Measurements from ENCODE around the gene RBP3. TPM values are rescaled to one million over a fixed set of nuclear protein-coding genes. Genes with fewer than 3 reads are reported as not detected.

The RBP3 gene
- total RNA-seq, 1 experiment from 2014 or later, result not detected

- Histone ChIP-seq H3K27ac (ENCODE audit: low read depth, low read length) (no peak overlapping the region), H4K20me1 (ENCODE audit: insufficient read depth) (no peaks in the 10 kb centered on the region), H3K79me2 (ENCODE audit: insufficient read depth, low read length) (no peaks in the 10 kb centered on the region), H3K9me2 (ENCODE audit: insufficient read depth) (no peaks in the 10 kb centered on the region), H3K4me3 (replicated peaks in 1 of 2; ENCODE audit: low read depth in 1 of 2, low read length in 2 of 2) (no peak overlapping the region), H3K4me1 (ENCODE audit: control insufficient read depth in 1 of 2, insufficient read depth in 2 of 2, low read length in 2 of 2) (peaks cover 0 to under 1% of the 10 kb centered on the region in 2 experiments; a peak in 1 of 4 replicates), H3K9ac (ENCODE audit: low read length) (no peak overlapping the region), H3K36me3 (ENCODE audit: control insufficient read depth in 1 of 2, insufficient read depth in 2 of 2, low read length in 2 of 2) (no peaks in the 10 kb centered on the region), H2AFZ (ENCODE audit: low read depth, low read length, poor library complexity, severe bottlenecking) (no peak overlapping the region), H3K9me3 (ENCODE audit: control insufficient read depth in 1 of 2, insufficient read depth in 1 of 2, low read depth in 1 of 2, low read length in 2 of 2) (no peaks in the 10 kb centered on the region), H3K27me3 (ENCODE audit: insufficient read depth, low read length) (0 out of 2 replicates have a peak, but pooled peaks cover 9% of the 10 kb centered on the region), H3K4me2 (ENCODE audit: low read length) (no peak overlapping the region)
- ATAC-seq, result no peak
- intact Hi-C loops (cut with micrococcal nuclease), result no loop called here
- no peak for DNase-seq (ENCODE audit: low read depth, low spot score)
- POLR2A ChIA-PET, result no interaction called here
- RAD21 ChIA-PET (ENCODE audit: low non-redundant PET in 1 of 2, low total read pairs in 2 of 2, uncharacterized antibody in 2 of 2, unreplicated experiment in 2 of 2), result no interaction called here
- no TSS peak for BruUV-seq (replicated peaks)
- CTCF ChIA-PET, result interaction anchor here (0.8 kb wide), 1 partner anchor 313 kb away, joined by 4 read pairs; no protein-coding TSS in a partner anchor
- TF ChIP-seq CBX3 (IDR thresholded peaks at IDR 0.05; ENCODE audit: low read depth) (no peak), SP1 (IDR thresholded peaks at IDR 0.05; ENCODE audit: low read depth) (no peak)
Measured at GRCh38 chr10:47337310-47337709, 10.9 kb upstream of the RBP3 start.

- H3K9me2 ChIP-seq (ENCODE audit: insufficient read depth), result no peaks in the 10 kb centered on the region
- TF ChIP-seq CEBPB (IDR thresholded peaks at IDR 0.05; ENCODE audit: low read depth) (no peak), JUND (IDR thresholded peaks at IDR 0.05) (no peak), POLR2A (IDR thresholded peaks at IDR 0.05; ENCODE audit: borderline replicate concordance, extremely low read depth, insufficient read depth, insufficient read length) (no peak), ZBTB33 (IDR thresholded peaks at IDR 0.05; ENCODE audit: extremely low read depth, insufficient replicate concordance, low read length) (no peak)
- DNase-seq (ENCODE audit: low read depth, low spot score), result no peak
- no TSS peak for BruUV-seq (replicated peaks)
- H2AFZ ChIP-seq (ENCODE audit: low read depth, low read length, poor library complexity, severe bottlenecking), result no peak overlapping the region
- H3K27ac ChIP-seq (ENCODE audit: low read depth, low read length), result no peak overlapping the region
- no peaks in the 10 kb centered on the region for H3K36me3 ChIP-seq (ENCODE audit: control insufficient read depth in 1 of 2, insufficient read depth in 2 of 2, low read length in 2 of 2)
- H3K27me3 ChIP-seq (ENCODE audit: insufficient read depth, low read length), result 0 out of 2 replicates have a peak, but pooled peaks cover 4% of the 10 kb centered on the region
- H3K9me3 ChIP-seq (ENCODE audit: control insufficient read depth in 1 of 2, insufficient read depth in 1 of 2, low read depth in 1 of 2, low read length in 2 of 2), result no peaks in the 10 kb centered on the region
- H4K20me1 ChIP-seq (ENCODE audit: insufficient read depth), result no peaks in the 10 kb centered on the region
- intact Hi-C loops (cut with micrococcal nuclease), result no loop called here
- ChIA-PET POLR2A (no interaction called here), CTCF (interaction anchor here (0.9 to 2.3 kb wide), 2 partner anchors 291 to 343 kb away, joined by 3 to 39 read pairs; no protein-coding TSS in a partner anchor), RAD21 (ENCODE audit: low non-redundant PET in 1 of 2, low total read pairs in 2 of 2, uncharacterized antibody in 2 of 2, unreplicated experiment in 2 of 2) (no interaction called here)
- H3K4me3 ChIP-seq (replicated peaks in 1 of 2; ENCODE audit: low read depth in 1 of 2, low read length in 2 of 2), result no peak overlapping the region
- no peak for ATAC-seq
- H3K4me2 ChIP-seq (ENCODE audit: low read length), result no peak overlapping the region
- H3K79me2 ChIP-seq (ENCODE audit: insufficient read depth, low read length), result no peaks in the 10 kb centered on the region
- no peaks in the 10 kb centered on the region for H3K4me1 ChIP-seq (ENCODE audit: control insufficient read depth in 1 of 2, insufficient read depth in 2 of 2, low read length in 2 of 2)
- no peak overlapping the region for H3K9ac ChIP-seq (ENCODE audit: low read length)
Measured at GRCh38 chr10:47339186-47339735, 8.9 kb upstream of the RBP3 start.
